Panc1 (cell line): ENCODE results near the gene ARL15. TPM values are rescaled to one million over a fixed set of nuclear protein-coding genes. Genes with fewer than 3 reads are reported as not detected.

Source experiments
- ATAC-seq: fragments of 200-7000 bp; cut with Tn5 transposase; 2 replicates; pipeline ENCODE4 v1.9.1; 2020; ENCODE audit warnings: mild to moderate bottlenecking, moderate library complexity
- BruUV-seq: library from RNA; stranded (reverse); fragments of 400-500 nt; replicated peaks from 2 replicates; lab custom pipeline; 2021; lab: Mats Ljungman, UMichigan
- CTCF ChIA-PET: fragments of 300-600 bp; sonication (Branson Sonifier 250); formaldehyde crosslinking; loops from one replicate; lab custom pipeline; 2022; ENCODE audit warnings: antibody characterized with exemption; lab: Charles Lee
- POLR2A ChIA-PET: fragments of 300-600 bp; sonication (Branson Sonifier 250); formaldehyde crosslinking; loops from one replicate; lab custom pipeline; 2022; ENCODE audit warnings: antibody characterized with exemption; lab: Charles Lee
- DNase-seq: peaks from one replicate; pipeline ENCODE4 v3.0.0-alpha.2; 2010; ENCODE audit warnings: low read depth, low spot score
- H3K27ac ChIP-seq: 2 replicates; pipeline ENCODE4 v1.5.1; 2011; ENCODE audit warnings: mild to moderate bottlenecking, low read length, inconsistent platforms
- H3K27me3 ChIP-seq: fragments of 200-500 bp; sonication (Bioruptor generic); 2 replicates; pipeline ENCODE4 v1.6.0; 2014; ENCODE audit warnings: low read length, inconsistent platforms; ENCODE audit not compliant: control insufficient read depth, insufficient read depth
- H3K36me3 ChIP-seq: fragments of 200-500 bp; sonication (Bioruptor generic); 2 replicates; pipeline ENCODE4 v1.5.1; 2014; ENCODE audit warnings: inconsistent platforms, mild to moderate bottlenecking, low read length, moderate library complexity; ENCODE audit not compliant: control insufficient read depth, insufficient read depth
- H3K4me1 ChIP-seq: 2 replicates; pipeline ENCODE4 v1.5.1; 2011; ENCODE audit warnings: inconsistent platforms, mild to moderate bottlenecking, low read length, moderate library complexity; ENCODE audit not compliant: control insufficient read depth, insufficient read depth
- H3K4me3 ChIP-seq, 2 experiments: 2 replicates each; pipeline ENCODE4 v1.5.1; 2011 to 2012; ENCODE audit warnings: low read depth in 2 of 2, low read length in 2 of 2, mild to moderate bottlenecking in 2 of 2, inconsistent platforms in 1 of 2, moderate library complexity in 1 of 2
- H3K9me3 ChIP-seq: fragments of 200-500 bp; sonication (Bioruptor generic); 2 replicates; pipeline ENCODE4 v1.5.1; 2014; ENCODE audit warnings: low read depth, mild to moderate bottlenecking, inconsistent platforms, low read length, moderate library complexity; ENCODE audit not compliant: control insufficient read depth, insufficient read depth
- POLR2AphosphoS5 ChIP-seq: IDR thresholded peaks from 2 replicates; pipeline ENCODE4 v1.6.1; 2012; ENCODE audit warnings: mild to moderate bottlenecking, low read depth, low read length, moderate library complexity
- SIN3A ChIP-seq: IDR thresholded peaks from 2 replicates; pipeline ENCODE4 v1.6.1; 2012; ENCODE audit warnings: low read depth, mild to moderate bottlenecking, low read length, moderate library complexity, borderline replicate concordance; ENCODE audit not compliant: insufficient read depth
- TCF7L2 ChIP-seq: IDR thresholded peaks from 2 replicates; pipeline ENCODE4 v1.6.1; 2011; ENCODE audit warnings: mild to moderate bottlenecking, low read depth, low read length, inconsistent platforms
- in situ Hi-C: cut with HindIII; loops from 2 replicates; pipeline ENCODE4 v1.10.0; 2016; ENCODE audit warnings: low sequenced_read_pairs, low pct_unique_long_range_greater_than_20kb
- intact Hi-C: fragments of 100-400 bp; cut with micrococcal nuclease; formaldehyde crosslinking; loops from one replicate; pipeline ENCODE4 v1.10.0; 2022; ENCODE audit not compliant: unreplicated experiment
- total RNA-seq: library from RNA; stranded (reverse); gene quantifications from one replicate; pipeline ENCODE4 v1.2.1, GENCODE V29; 2021; ENCODE audit not compliant: unreplicated experiment
- TF ChIP-seq, protein P1 (sequence below), 2 experiments: IDR thresholded peaks; 2 replicates each; pipeline ENCODE4 v1.6.1; 2011 to 2012; ENCODE audit warnings: low read depth in 2 of 2, control low read depth in 1 of 2, low read length in 1 of 2, mild to moderate bottlenecking in 1 of 2, moderate library complexity in 1 of 2; ENCODE audit not compliant: insufficient read depth in 1 of 2
- TF ChIP-seq, protein P2 (sequence below): fragments of 450-650 bp; IDR thresholded peaks from 2 replicates; pipeline ENCODE4 v1.5.1; 2017; ENCODE audit warnings: mild to moderate bottlenecking

The ARL15 gene
- total RNA-seq, 1 experiment from 2014 or later = 16.5 TPM

GRCh38 chr5:54195701-54196100 lies 114.7 kb downstream of the ARL15 start:
- Histone ChIP-seq H3K4me1 (no peaks in the 10 kb centered on the region), H3K27ac (no peak overlapping the region), H3K4me3 (no peak overlapping the region), H3K36me3 (no peaks in the 10 kb centered on the region), H3K27me3 (no peaks in the 10 kb centered on the region), H3K9me3 (no peaks in the 10 kb centered on the region)
- in situ Hi-C loops = no loop called here
- no peak for DNase-seq
- BruUV-seq = no TSS peak
- intact Hi-C loops = no loop called here
- POLR2A ChIA-PET = no interaction called here
- CTCF ChIA-PET = interaction anchor here (0.6 kb wide), 1 partner anchor 310 kb away, joined by 7 read pairs; no protein-coding TSS in a partner anchor
- ATAC-seq = no peak
- TF ChIP-seq, protein P1, sequence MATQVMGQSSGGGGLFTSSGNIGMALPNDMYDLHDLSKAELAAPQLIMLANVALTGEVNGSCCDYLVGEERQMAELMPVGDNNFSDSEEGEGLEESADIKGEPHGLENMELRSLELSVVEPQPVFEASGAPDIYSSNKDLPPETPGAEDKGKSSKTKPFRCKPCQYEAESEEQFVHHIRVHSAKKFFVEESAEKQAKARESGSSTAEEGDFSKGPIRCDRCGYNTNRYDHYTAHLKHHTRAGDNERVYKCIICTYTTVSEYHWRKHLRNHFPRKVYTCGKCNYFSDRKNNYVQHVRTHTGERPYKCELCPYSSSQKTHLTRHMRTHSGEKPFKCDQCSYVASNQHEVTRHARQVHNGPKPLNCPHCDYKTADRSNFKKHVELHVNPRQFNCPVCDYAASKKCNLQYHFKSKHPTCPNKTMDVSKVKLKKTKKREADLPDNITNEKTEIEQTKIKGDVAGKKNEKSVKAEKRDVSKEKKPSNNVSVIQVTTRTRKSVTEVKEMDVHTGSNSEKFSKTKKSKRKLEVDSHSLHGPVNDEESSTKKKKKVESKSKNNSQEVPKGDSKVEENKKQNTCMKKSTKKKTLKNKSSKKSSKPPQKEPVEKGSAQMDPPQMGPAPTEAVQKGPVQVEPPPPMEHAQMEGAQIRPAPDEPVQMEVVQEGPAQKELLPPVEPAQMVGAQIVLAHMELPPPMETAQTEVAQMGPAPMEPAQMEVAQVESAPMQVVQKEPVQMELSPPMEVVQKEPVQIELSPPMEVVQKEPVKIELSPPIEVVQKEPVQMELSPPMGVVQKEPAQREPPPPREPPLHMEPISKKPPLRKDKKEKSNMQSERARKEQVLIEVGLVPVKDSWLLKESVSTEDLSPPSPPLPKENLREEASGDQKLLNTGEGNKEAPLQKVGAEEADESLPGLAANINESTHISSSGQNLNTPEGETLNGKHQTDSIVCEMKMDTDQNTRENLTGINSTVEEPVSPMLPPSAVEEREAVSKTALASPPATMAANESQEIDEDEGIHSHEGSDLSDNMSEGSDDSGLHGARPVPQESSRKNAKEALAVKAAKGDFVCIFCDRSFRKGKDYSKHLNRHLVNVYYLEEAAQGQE (IDR thresholded peaks at IDR 0.05; ENCODE audit: insufficient read depth in 1 of 2, low read depth in 2 of 2, low read length in 1 of 2) = no peak
- TF ChIP-seq POLR2AphosphoS5 (no peak), SIN3A (no peak), TCF7L2 (no peak)
- TF ChIP-seq, protein P2, sequence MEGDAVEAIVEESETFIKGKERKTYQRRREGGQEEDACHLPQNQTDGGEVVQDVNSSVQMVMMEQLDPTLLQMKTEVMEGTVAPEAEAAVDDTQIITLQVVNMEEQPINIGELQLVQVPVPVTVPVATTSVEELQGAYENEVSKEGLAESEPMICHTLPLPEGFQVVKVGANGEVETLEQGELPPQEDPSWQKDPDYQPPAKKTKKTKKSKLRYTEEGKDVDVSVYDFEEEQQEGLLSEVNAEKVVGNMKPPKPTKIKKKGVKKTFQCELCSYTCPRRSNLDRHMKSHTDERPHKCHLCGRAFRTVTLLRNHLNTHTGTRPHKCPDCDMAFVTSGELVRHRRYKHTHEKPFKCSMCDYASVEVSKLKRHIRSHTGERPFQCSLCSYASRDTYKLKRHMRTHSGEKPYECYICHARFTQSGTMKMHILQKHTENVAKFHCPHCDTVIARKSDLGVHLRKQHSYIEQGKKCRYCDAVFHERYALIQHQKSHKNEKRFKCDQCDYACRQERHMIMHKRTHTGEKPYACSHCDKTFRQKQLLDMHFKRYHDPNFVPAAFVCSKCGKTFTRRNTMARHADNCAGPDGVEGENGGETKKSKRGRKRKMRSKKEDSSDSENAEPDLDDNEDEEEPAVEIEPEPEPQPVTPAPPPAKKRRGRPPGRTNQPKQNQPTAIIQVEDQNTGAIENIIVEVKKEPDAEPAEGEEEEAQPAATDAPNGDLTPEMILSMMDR = no peak

DNA sequence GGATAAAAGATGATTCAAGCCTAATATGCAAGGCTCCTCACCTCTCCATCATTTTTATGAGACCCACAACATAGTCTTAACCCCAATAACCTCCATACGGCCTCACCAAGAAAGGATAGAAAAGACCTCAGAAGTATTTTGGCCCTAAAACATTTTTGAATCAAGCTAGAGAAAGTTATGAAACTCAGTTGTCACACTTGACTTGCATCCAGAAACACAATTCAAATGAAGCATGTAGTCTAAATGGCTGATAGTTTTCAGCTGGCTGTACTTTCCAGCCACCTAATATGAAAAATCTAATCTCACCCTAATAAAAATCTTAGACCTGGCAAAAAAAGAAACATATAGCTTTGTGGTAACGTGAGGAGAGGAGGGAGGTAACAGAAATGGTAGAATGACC lies 116.1 kb downstream of the ARL15 start:
- POLR2A ChIA-PET = no interaction called here
- Histone ChIP-seq H3K9me3 (no peaks in the 10 kb centered on the region), H3K36me3 (no peaks in the 10 kb centered on the region), H3K4me1 (no peaks in the 10 kb centered on the region), H3K27ac (no peak overlapping the region), H3K4me3 (no peak overlapping the region), H3K27me3 (no peaks in the 10 kb centered on the region)
- no peak for DNase-seq
- no peak for TF ChIP-seq SIN3A
- TF ChIP-seq TCF7L2 = no peak
- TF ChIP-seq, protein P2 = no peak
- TF ChIP-seq, protein P1 (IDR thresholded peaks at IDR 0.05; ENCODE audit: insufficient read depth in 1 of 2, low read depth in 2 of 2, low read length in 1 of 2) = no peak
- no peak for TF ChIP-seq POLR2AphosphoS5
- CTCF ChIA-PET = no interaction called here
- BruUV-seq = no TSS peak
- in situ Hi-C loops (no loop called here), intact Hi-C loops (no loop called here)
- no peak for ATAC-seq
